SHP77 treated with DMSO at 0.1 percent for 48 hours (cell line): Measurements from ENCODE around the gene TMEM178A.

ENCODE experiments used
- DNase-seq: peaks from one replicate; lab custom pipeline; 2025; lab: John Stamatoyannopoulos, UW

Gene TMEM178A

GRCh38 chr2:39743269-39743776 lies 77.6 kb downstream of the TMEM178A start:
- DNase-seq: no peak

DNA sequence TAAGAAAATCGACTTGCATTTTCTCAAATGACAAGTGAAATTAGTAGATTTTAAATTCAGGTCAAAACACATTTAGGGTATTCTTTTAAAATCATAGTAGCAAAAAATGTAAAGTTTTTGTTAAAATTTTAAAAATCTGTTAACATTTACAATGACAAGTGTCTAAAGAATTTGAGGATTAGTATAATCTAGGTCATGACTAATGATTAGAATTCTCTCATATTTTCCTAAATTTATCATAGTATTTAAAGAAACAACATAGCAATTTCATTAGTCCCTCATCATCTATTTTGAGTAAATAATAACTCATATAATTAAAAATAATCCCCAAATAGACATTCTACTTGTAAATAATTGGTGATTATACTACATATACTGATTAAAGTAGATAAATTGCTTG lies 89.7 kb downstream of the TMEM178A start:
- DNase-seq: no peak

DNA sequence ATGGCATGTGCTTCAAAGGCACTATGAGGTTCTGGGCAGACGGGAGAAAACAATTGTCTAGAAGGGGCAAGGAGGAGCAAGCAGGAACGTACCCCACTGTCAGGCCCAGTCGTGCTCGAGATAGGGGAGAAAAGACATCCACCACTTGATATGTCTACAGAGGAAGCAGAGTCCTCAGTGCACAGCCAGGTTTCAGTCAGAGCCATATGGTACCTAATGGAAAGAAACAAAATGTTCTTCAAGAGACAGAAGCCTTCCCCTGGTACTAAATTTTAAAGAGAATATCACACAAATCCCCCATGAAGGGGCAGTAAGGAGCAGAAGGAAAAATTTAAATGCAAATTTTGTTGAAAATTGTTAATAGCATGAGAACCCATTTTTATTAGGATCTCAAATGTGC lies 91.4 kb downstream of the TMEM178A start:
- no peak for DNase-seq

DNA sequence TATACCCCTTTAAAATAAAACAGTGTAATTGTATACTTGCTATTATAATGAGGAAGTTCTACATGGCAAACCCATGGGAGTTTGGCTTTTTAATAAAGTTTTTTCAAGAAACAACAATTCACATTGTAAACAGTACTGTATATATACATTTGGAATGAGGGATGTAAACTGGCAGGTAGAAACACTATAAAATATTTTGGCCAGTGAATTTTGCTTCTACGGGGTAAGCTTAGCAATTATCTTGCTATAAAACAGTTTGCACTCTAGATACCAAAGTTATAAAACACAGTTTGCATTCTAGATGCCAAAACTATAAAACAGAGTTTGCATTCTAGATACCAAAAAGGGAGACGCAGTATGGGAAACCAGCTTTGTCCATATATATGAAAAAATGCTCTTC lies 96.7 kb downstream of the TMEM178A start:
- no peak for DNase-seq
